HEK293 (cell line): ENCODE data around the gene ZNF454.

Experiments
- CTCF ChIA-PET: fragments of 350-600 bp; formaldehyde crosslinking; extraction: SDS; loops from one replicate; lab custom pipeline; 2021; ENCODE audit warnings: antibody characterized with exemption; lab: Yijun Ruan, JAX
- POLR2A ChIA-PET: fragments of 300-600 bp; formaldehyde crosslinking; extraction: SDS; loops from one replicate; lab custom pipeline; 2020; ENCODE audit warnings: antibody characterized with exemption, inconsistent platforms; lab: Yijun Ruan, JAX
- H3K27ac ChIP-seq: fragments of 200-500 bp; sonication (Bioruptor generic); 2 replicates; pipeline ENCODE4 v1.5.1; 2014; ENCODE audit warnings: low read depth, low read length, control low read depth, inconsistent platforms; ENCODE audit errors: extremely low read depth
- H3K36me3 ChIP-seq, 2 experiments: fragments of 200-500 bp in 1 of 2; sonication (Bioruptor generic) in 1 of 2; 1 replicate in 1 of 2; 2 replicates in 1 of 2; pipeline ENCODE4 v1.5.1; 2014 to 2017; ENCODE audit warnings: inconsistent platforms in 2 of 2, low read length in 2 of 2; ENCODE audit not compliant: control insufficient read depth in 2 of 2, insufficient read depth in 1 of 2
- H3K4me1 ChIP-seq: fragments of 200-500 bp; sonication (Bioruptor generic); 2 replicates; pipeline ENCODE4 v1.5.1; 2014; ENCODE audit warnings: mild to moderate bottlenecking, low read length, inconsistent platforms; ENCODE audit not compliant: control insufficient read depth, insufficient read depth
- H3K4me3 ChIP-seq: 2 replicates; pipeline ENCODE4 v1.5.1; 2011; ENCODE audit warnings: low read depth, mild to moderate bottlenecking, control low read depth, low read length, moderate library complexity
- H3K9me3 ChIP-seq: fragments of 200-500 bp; sonication (Bioruptor generic); 2 replicates; pipeline ENCODE4 v1.5.1; 2014; ENCODE audit warnings: low read depth, low read length, inconsistent platforms; ENCODE audit not compliant: control insufficient read depth, insufficient read depth
- ELK4 ChIP-seq: IDR thresholded peaks from 2 replicates; pipeline ENCODE4 v1.6.1; 2011; ENCODE audit warnings: mild to moderate bottlenecking, low read depth, low read length, borderline replicate concordance
- HOXC10 ChIP-seq: sonication (generic); formaldehyde crosslinking; IDR thresholded peaks from 2 replicates; pipeline ENCODE4 v1.8.1; 2023; ENCODE audit warnings: mild to moderate bottlenecking, missing genetic modification reagents
- KLF16 ChIP-seq: fragments of 450-650 bp; formaldehyde crosslinking; IDR thresholded peaks from 2 replicates; pipeline ENCODE4 v1.5.1; 2017; ENCODE audit warnings: missing biosample characterization, missing genetic modification characterization
- SALL2 ChIP-seq: fragments of 450-650 bp; formaldehyde crosslinking; IDR thresholded peaks from 2 replicates; pipeline ENCODE4 v1.5.0; 2017; ENCODE audit warnings: missing biosample characterization, mild to moderate bottlenecking, missing genetic modification characterization, borderline replicate concordance
- WT1 ChIP-seq: fragments of 450-650 bp; formaldehyde crosslinking; IDR thresholded peaks from 2 replicates; pipeline ENCODE4 v1.5.1; 2016; ENCODE audit warnings: missing biosample characterization, missing genetic modification characterization
- ZBTB11 ChIP-seq: fragments of 450-650 bp; formaldehyde crosslinking; conservative IDR thresholded peaks from 2 replicates; pipeline ENCODE4 v1.5.1; 2016; ENCODE audit warnings: low read depth, missing biosample characterization, missing genetic modification characterization
- ZBTB21 ChIP-seq: fragments of 450-650 bp; formaldehyde crosslinking; IDR thresholded peaks from 2 replicates; pipeline ENCODE4 v1.5.1; 2017; ENCODE audit warnings: missing biosample characterization, missing genetic modification characterization
- ZFP41 ChIP-seq: fragments of 450-650 bp; formaldehyde crosslinking; IDR thresholded peaks from 2 replicates; pipeline ENCODE4 v1.5.1; 2016; ENCODE audit warnings: missing biosample characterization, missing genetic modification characterization, borderline replicate concordance
- ZNF148 ChIP-seq: fragments of 450-650 bp; formaldehyde crosslinking; IDR thresholded peaks from 2 replicates; pipeline ENCODE4 v1.5.0; 2017; ENCODE audit warnings: missing biosample characterization, missing genetic modification characterization, borderline replicate concordance
- ZNF157 ChIP-seq: fragments of 450-650 bp; formaldehyde crosslinking; IDR thresholded peaks from 2 replicates; pipeline ENCODE4 v1.5.1; 2016; ENCODE audit warnings: missing biosample characterization, missing genetic modification characterization
- ZNF2 ChIP-seq: fragments of 450-650 bp; formaldehyde crosslinking; IDR thresholded peaks from 2 replicates; pipeline ENCODE4 v1.5.1; 2016; ENCODE audit warnings: missing biosample characterization, missing genetic modification characterization
- ZNF211 ChIP-seq: fragments of 450-650 bp; formaldehyde crosslinking; IDR thresholded peaks from 2 replicates; pipeline ENCODE4 v1.5.1; 2016; ENCODE audit warnings: low read depth, missing biosample characterization, missing genetic modification characterization
- ZNF366 ChIP-seq: fragments of 450-650 bp; formaldehyde crosslinking; conservative IDR thresholded peaks from 2 replicates; pipeline ENCODE4 v1.5.1; 2016; ENCODE audit warnings: missing biosample characterization, missing genetic modification characterization
- ZNF391 ChIP-seq: fragments of 450-650 bp; formaldehyde crosslinking; IDR thresholded peaks from 2 replicates; pipeline ENCODE4 v1.5.1; 2016; ENCODE audit warnings: low read depth, missing biosample characterization, missing genetic modification characterization, borderline replicate concordance
- ZNF501 ChIP-seq: fragments of 450-650 bp; formaldehyde crosslinking; IDR thresholded peaks from 2 replicates; pipeline ENCODE4 v1.5.1; 2016; ENCODE audit warnings: missing biosample characterization, missing genetic modification characterization
- ZNF513 ChIP-seq: fragments of 450-650 bp; IDR thresholded peaks from 2 replicates; pipeline ENCODE4 v1.5.1; 2018; ENCODE audit warnings: missing biosample characterization, missing genetic modification characterization
- ZNF529 ChIP-seq: fragments of 450-650 bp; formaldehyde crosslinking; IDR thresholded peaks from 2 replicates; pipeline ENCODE4 v1.5.1; 2017; ENCODE audit warnings: missing genetic modification characterization, missing biosample characterization; ENCODE audit not compliant: insufficient replicate concordance
- ZNF558 ChIP-seq: fragments of 450-650 bp; formaldehyde crosslinking; IDR thresholded peaks from 2 replicates; pipeline ENCODE4 v1.5.1; 2016; ENCODE audit warnings: missing biosample characterization, missing genetic modification characterization
- ZNF791 ChIP-seq: fragments of 450-650 bp; formaldehyde crosslinking; IDR thresholded peaks from 2 replicates; pipeline ENCODE4 v1.5.1; 2016; ENCODE audit warnings: missing biosample characterization, missing genetic modification characterization
- ZSCAN30 ChIP-seq: fragments of 450-650 bp; IDR thresholded peaks from 2 replicates; pipeline ENCODE4 v1.5.1; 2018; ENCODE audit warnings: missing biosample characterization, mild to moderate bottlenecking, missing genetic modification characterization, moderate library complexity

The ZNF454 gene

GRCh38 chr5:178990491-178990890 lies 49.5 kb downstream of the ZNF454 start (continued):
- no peak for TF ChIP-seq ZBTB11
- no peak for TF ChIP-seq ZNF513 (tag by site-specific recombination)
- no peak for TF ChIP-seq ELK4
- TF ChIP-seq ZNF791 (tag by site-specific recombination), result no peak
- no peak for TF ChIP-seq ZSCAN30
- TF ChIP-seq ZNF211, result no peak
- TF ChIP-seq ZNF529 (tag by site-specific recombination), result no peak

- H3K36me3 ChIP-seq, result no peaks in the 10 kb centered on the region
- ChIA-PET POLR2A (no interaction called here), CTCF (no interaction called here)
- no peak overlapping the region for H3K4me3 ChIP-seq
- H3K9me3 ChIP-seq, result no peaks in the 10 kb centered on the region
- H3K4me1 ChIP-seq, result no peaks in the 10 kb centered on the region
- no peak overlapping the region for H3K27ac ChIP-seq
- no peak for TF ChIP-seq ZNF558 (tag by site-specific recombination)
- TF ChIP-seq ZBTB21 (tag by site-specific recombination), result no peak
- TF ChIP-seq ZSCAN30, result no peak
- TF ChIP-seq ZNF148, result no peak
- TF ChIP-seq ZNF501, result no peak
- no peak for TF ChIP-seq ZNF366 (tag by site-specific recombination)
- TF ChIP-seq ZFP41, result no peak
- TF ChIP-seq ZNF157 (tag by site-specific recombination), result no peak
- TF ChIP-seq ZNF391 (tag by site-specific recombination), result no peak
- no peak for TF ChIP-seq ZNF2
- no peak for TF ChIP-seq HOXC10 (CRISPR knock-in tag)
- TF ChIP-seq SALL2 (tag by site-specific recombination), result no peak
- no peak for TF ChIP-seq ZBTB11
- TF ChIP-seq WT1 (tag by site-specific recombination), result no peak
- no peak for TF ChIP-seq ELK4
- no peak for TF ChIP-seq KLF16 (tag by site-specific recombination)
These were observed 50.5 kb downstream of the ZNF454 start for GRCh38 chr5:178991190-178992145.
